Activated T-cell treated with anti-CD3 and anti-CD28 coated beads, Interleukin-2, amount 50 U/mL, for 24 hours (primary cell): ENCODE measurements around the gene SERPINA3.

Experiments
- DNase-seq: peaks from one replicate; pipeline ENCODE4 v3.0.0-alpha.2; 2020
- H3K27ac Mint-ChIP-seq: 2 replicates; pipeline ENCODE4 v1.8.0; 2020; ENCODE audit warnings: mild to moderate bottlenecking, mixed read lengths
- H3K27me3 Mint-ChIP-seq: 2 replicates; pipeline ENCODE4 v1.8.0; 2020; ENCODE audit warnings: mixed read lengths
- H3K36me3 Mint-ChIP-seq: 2 replicates; pipeline ENCODE4 v1.8.0; 2020; ENCODE audit warnings: low read depth, mixed read lengths
- H3K4me1 Mint-ChIP-seq: 2 replicates; pipeline ENCODE4 v1.8.0; 2020; ENCODE audit warnings: low read depth, mixed read lengths
- H3K4me3 Mint-ChIP-seq: 2 replicates; pipeline ENCODE4 v1.8.0; 2020; ENCODE audit warnings: mild to moderate bottlenecking, moderate library complexity, mixed read lengths
- H3K9me3 Mint-ChIP-seq: 2 replicates; pipeline ENCODE4 v1.8.0; 2020; ENCODE audit warnings: mixed read lengths

SERPINA3 gene

DNA sequence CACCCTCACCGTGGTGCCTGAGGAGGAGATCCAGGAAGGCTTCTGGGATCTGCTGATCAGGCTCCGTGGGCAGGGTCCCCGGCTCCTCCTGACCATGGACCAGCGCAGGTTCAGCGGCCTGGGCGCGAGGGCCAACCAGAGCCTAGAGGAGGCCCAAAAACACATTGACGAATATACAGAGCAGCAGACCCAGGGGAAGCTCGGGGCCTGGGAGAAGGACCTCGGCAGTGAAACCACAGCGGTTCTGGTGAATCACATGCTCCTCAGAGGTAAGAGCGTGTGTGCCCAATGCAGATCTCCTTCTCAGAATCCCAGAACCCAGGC lies 29.4 kb downstream of the SERPINA3 start:
- Mint-ChIP-seq H3K9me3 (no peaks in the 10 kb centered on the region), H3K36me3 (no peaks in the 10 kb centered on the region), H3K4me3 (no peak overlapping the region), H3K27ac (no peak overlapping the region), H3K4me1 (no peaks in the 10 kb centered on the region), H3K27me3 (peaks cover 9% of the 10 kb centered on the region)
- no peak for DNase-seq

DNA sequence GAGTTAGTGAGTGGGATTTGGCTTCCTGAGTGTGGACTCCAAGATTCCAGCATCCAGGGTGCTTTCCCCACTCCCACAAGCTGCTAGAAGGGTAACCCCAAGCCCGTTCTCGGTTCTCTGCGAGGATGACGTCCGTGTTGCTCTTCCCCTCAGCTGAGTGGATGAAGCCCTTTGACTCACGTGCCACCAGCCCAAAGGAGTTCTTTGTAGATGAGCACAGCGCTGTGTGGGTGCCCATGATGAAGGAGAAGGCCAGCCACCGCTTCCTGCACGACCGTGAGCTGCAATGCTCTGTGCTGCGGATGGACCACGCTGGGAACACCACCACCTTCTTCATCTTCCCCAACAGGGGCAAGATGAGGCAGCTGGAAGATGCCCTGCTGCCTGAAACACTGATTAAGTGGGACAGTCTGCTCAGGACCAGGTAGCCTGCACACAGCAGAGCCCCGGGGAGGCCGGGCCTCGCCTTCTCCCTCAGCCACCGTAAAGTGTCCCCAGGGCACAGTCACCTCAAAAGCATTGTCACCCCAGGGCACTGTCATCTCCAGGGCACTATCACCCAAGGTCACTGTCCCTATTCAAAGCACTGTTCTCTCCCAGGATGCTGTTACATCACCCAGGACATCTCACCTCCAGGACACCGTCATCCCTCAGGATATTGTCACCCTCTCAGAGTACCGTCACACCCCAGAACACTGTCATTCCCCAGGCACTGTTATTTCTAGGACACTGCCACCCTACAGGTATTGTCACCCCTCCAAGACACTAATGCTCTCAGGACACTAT lies 31.3 kb downstream of the SERPINA3 start:
- no peaks in the 10 kb centered on the region for H3K4me1 Mint-ChIP-seq
- H3K36me3 Mint-ChIP-seq, result no peaks in the 10 kb centered on the region
- DNase-seq, result no peak
- H3K27ac Mint-ChIP-seq, result no peak overlapping the region
- peaks cover 9% of the 10 kb centered on the region for H3K27me3 Mint-ChIP-seq
- H3K9me3 Mint-ChIP-seq, result no peaks in the 10 kb centered on the region
- no peak overlapping the region for H3K4me3 Mint-ChIP-seq

DNA sequence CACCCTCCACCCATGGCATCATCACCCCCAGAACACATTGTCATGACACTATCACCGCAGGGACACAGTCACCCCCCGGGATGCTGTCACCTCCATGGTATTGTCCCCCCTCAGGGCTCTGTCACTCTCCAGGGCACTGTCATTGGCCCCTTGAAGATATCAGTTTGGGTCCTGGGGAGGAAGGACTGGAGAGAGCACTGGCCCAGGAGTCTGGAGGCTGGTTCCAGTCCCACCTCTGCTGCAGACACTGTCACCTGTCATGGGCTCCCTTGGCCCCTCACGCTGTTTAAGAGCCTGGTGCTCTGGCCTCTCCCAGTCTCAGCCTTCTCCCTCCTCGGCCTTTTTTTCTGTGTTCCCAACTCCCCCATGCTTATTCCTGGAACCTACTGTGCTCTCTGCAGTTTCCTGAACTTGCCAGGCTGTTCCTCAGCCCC lies 31.9 kb downstream of the SERPINA3 start:
- Mint-ChIP-seq H3K9me3 (no peaks in the 10 kb centered on the region), H3K27me3 (peaks cover 9% of the 10 kb centered on the region), H3K4me1 (no peaks in the 10 kb centered on the region), H3K27ac (no peak overlapping the region), H3K36me3 (no peaks in the 10 kb centered on the region), H3K4me3 (no peak overlapping the region)
- DNase-seq, result no peak

DNA sequence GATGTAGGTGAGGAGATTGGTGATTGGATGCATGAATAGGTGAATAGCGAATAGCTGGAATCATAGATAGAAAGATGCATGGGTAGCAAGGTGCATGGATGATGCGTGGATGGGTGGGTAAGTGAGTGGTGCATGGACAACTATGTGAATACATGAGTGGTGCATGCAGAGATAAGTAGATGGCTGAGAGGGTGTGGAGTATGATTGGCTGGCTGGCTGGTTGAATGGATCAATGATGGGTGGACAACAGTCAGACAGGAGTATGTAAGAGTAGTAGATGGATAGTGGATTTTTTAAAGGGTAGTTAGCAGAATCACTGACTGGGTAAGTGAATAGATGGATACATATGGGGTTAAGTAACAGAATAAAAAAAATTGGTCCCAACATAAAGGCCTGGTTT lies 33.9 kb downstream of the SERPINA3 start:
- no peak overlapping the region for H3K27ac Mint-ChIP-seq
- H3K4me1 Mint-ChIP-seq, result no peaks in the 10 kb centered on the region
- no peak overlapping the region for H3K4me3 Mint-ChIP-seq
- H3K27me3 Mint-ChIP-seq, result peaks cover 9% of the 10 kb centered on the region
- no peaks in the 10 kb centered on the region for H3K9me3 Mint-ChIP-seq
- no peak for DNase-seq
- H3K36me3 Mint-ChIP-seq, result no peaks in the 10 kb centered on the region

DNA sequence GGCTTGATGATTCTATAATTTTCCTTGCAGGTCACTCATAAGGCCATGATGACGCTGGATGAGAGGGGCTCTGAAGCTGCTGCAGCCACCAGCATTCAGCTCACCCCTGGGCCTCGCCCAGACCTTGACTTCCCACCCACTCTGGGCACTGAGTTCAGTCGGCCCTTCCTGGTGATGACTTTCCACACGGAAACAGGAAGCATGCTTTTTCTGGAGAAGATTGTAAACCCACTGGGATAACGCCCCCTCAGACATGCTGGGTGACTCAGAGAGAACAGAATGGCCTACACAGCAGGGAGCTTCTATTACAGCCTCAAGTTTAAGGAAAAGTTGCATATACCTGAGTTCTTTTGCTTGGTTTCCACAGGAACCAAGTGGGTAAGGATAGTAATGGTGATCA lies 34.3 kb downstream of the SERPINA3 start:
- H3K36me3 Mint-ChIP-seq, result no peaks in the 10 kb centered on the region
- H3K27ac Mint-ChIP-seq, result no peak overlapping the region
- H3K4me1 Mint-ChIP-seq, result no peaks in the 10 kb centered on the region
- H3K9me3 Mint-ChIP-seq, result no peaks in the 10 kb centered on the region
- H3K4me3 Mint-ChIP-seq, result no peak overlapping the region
- no peak for DNase-seq
- H3K27me3 Mint-ChIP-seq, result peaks cover 9% of the 10 kb centered on the region

DNA sequence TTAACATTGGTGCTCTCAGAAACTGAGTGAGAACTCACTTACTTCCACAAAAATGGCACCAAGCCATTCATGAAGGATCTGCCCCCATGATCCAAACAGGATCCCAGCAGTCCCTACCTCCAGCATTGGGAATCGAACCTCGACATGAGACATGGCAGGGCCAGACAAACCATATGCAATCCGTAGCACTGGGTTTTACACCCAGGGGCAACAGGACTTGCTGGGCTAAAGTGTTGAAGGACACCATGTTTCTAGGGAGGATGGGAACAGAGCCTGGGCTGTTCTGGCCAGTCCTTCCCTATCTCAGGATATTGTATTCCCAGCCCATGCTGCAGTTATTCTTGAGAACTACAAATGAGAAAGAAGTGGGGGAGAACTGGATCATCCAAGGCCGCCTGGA lies 36.6 kb downstream of the SERPINA3 start:
- no peak overlapping the region for H3K27ac Mint-ChIP-seq
- no peaks in the 10 kb centered on the region for H3K36me3 Mint-ChIP-seq
- H3K27me3 Mint-ChIP-seq, result peaks cover 7% of the 10 kb centered on the region
- no peak overlapping the region for H3K4me3 Mint-ChIP-seq
- no peak for DNase-seq
- H3K4me1 Mint-ChIP-seq, result no peaks in the 10 kb centered on the region
- H3K9me3 Mint-ChIP-seq, result no peaks in the 10 kb centered on the region

DNA sequence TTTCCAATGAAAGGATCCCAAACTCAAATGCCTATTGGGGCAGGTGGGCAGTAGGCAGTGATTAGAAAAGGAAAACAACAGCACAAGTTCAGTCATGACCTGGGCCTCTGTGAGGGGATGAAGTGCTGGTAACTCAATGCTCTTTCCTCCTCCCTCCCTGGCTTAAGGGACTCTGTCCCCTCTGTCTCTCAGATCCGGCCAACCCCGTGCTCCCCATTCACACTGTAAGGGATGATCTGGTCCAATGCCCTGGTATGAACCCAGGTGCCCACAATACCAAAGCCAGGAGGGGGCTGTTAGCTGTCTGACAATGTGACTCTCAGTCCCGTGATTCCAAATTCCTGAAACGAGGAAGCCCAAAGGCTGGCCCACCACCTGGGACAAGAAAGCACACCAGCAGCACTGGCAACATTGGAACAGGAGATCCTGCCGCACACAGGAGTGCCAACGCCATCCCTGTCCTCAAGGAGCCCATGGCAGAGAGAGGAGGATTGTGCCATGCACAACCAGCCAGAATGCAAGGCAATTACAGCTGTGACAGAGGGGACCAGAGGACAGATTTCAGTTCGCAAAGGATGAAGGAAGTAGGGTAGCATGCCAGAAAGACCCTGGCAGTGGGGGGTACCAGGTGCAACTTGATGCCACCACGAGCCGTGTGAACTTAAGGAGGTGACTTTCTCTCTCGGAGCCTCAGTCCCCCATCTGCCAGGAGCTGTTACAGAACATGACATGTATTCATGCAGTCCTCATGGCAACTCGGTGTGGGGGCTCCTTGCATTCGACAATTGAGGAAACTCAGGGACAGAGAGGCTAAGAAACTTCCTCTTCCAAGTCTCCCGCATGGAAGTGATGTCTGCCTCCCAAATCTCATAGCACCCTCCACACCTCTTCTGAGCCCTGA lies 37.6 kb downstream of the SERPINA3 start:
- H3K27me3 Mint-ChIP-seq, result no peaks in the 10 kb centered on the region
- H3K36me3 Mint-ChIP-seq, result no peaks in the 10 kb centered on the region
- H3K4me3 Mint-ChIP-seq, result no peak overlapping the region
- no peaks in the 10 kb centered on the region for H3K9me3 Mint-ChIP-seq
- H3K4me1 Mint-ChIP-seq, result no peaks in the 10 kb centered on the region
- no peak for DNase-seq
- no peak overlapping the region for H3K27ac Mint-ChIP-seq

DNA sequence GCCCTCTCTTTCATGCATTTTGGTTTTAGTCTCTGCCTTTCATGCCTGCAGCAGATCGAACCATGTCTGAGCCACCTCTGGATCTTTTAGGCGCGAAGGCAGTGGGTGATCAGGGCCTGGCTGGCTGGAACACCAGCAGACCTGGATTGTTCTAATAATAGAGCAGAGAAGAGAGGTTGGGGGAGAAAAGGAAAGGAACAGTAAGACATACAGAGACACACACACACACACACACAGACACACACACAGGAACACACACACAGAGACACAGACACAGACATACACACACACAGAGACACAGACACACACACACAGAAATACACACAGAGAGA lies 38.2 kb downstream of the SERPINA3 start:
- Mint-ChIP-seq H3K27ac (no peak overlapping the region), H3K9me3 (no peaks in the 10 kb centered on the region), H3K4me1 (no peaks in the 10 kb centered on the region), H3K4me3 (no peak overlapping the region), H3K27me3 (no peaks in the 10 kb centered on the region), H3K36me3 (no peaks in the 10 kb centered on the region)
- no peak for DNase-seq

DNA sequence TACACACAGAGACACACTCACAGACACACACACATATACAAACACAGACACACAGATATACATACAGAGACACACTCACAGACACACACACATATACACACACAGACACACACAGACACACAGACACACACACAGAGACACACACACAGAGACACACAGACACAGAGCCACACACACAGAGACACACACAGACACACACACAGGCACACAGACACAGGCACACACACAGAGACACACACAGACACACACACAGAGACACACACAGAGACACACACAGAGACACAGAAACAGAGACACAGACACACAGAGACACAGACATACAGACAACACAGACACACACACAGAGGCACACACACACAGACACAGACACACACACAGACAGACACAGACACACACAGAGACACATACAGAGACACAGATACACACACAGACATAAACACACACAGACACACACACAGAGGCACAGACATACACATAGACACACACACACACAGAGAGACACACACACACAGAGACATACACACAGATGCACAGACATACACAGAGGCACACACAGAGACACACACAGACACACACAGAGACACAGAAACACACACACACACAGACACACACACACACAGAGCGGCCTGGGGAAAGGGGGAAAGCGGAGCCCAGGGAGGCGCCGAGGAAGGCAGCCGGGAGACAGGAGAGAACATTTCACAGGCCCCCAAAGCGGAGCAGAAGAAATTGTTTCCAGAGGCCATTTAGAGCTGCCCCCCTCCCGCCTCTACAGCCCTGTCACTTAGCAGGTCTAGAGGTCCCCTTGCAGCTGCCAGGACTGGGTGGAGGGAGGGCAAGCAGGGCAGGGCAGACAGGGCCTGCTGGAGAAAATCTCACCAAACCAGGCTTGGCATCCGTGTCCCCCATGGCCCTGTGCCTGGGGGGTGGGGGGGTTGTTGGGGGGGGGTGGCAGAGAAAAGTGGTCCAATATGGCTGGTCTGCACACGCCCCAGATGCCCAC lies 38.9 kb downstream of the SERPINA3 start:
- no peak for DNase-seq
- Mint-ChIP-seq H3K4me1 (no peaks in the 10 kb centered on the region), H3K36me3 (no peaks in the 10 kb centered on the region), H3K4me3 (no peak overlapping the region), H3K27me3 (no peaks in the 10 kb centered on the region), H3K9me3 (no peaks in the 10 kb centered on the region), H3K27ac (no peak overlapping the region)

DNA sequence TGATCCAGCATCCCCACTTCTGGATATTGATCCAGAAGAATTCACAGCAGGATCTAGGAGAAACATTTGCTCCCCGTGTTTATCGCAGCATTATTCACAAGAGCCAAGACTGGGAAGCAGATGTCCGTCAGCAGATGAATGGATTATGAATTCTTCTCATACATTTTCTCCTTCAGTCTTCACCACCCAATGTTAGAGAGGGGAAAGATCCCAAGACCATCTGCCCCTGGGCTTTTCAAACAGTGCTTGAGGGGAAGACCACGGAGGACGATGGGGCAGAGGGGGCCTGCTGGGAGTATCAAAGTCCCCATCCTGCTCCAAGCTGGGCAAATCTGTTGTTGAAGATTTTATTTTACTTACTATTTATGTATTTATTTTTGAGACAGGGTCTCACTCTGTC lies 41.1 kb downstream of the SERPINA3 start:
- H3K27ac Mint-ChIP-seq, result no peak overlapping the region
- DNase-seq, result no peak
- H3K4me1 Mint-ChIP-seq, result no peaks in the 10 kb centered on the region
- no peaks in the 10 kb centered on the region for H3K36me3 Mint-ChIP-seq
- H3K27me3 Mint-ChIP-seq, result no peaks in the 10 kb centered on the region
- no peak overlapping the region for H3K4me3 Mint-ChIP-seq
- H3K9me3 Mint-ChIP-seq, result no peaks in the 10 kb centered on the region

DNA sequence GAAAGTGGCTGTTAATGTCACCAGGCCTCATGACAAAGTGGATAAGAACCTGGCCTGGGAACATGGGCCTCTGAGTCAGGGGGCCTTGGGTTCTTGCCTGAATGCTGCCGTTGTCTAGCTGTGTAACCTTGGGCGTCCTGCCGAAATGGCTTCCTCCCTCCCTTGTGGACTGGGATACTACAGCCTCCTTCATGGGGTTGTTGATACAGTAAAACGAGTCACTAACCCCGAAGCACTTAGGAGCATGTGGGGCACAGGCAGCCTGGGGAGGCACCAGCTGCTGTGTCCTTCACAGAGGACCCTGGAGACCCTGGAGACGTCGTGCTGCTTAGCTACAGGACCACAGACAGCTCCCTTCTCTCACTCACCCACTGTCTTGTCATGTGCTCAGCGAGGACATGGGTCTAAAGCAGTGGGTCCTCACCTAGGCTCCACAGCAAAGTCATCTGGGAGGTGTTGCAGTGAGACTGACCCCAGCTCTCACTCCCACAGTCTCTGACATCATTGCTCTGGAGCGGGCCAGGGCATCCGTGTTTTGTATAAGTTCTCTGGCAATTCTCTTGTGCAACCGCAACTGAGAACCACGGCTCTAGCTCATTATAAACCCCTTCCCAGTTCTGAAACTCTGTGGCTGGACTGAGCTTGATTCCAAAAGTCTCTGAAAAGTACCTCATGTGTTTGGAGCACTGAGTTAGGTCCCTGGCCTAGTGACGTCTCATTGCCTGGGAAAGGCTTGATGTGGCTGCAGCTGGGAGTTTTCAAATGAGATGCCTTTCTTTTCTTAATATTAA lies 42.1 kb downstream of the SERPINA3 start:
- no peak for DNase-seq
- Mint-ChIP-seq H3K4me1 (no peaks in the 10 kb centered on the region), H3K9me3 (no peaks in the 10 kb centered on the region), H3K36me3 (no peaks in the 10 kb centered on the region), H3K27me3 (peaks cover 1% of the 10 kb centered on the region), H3K4me3 (no peak overlapping the region), H3K27ac (no peak overlapping the region)

DNA sequence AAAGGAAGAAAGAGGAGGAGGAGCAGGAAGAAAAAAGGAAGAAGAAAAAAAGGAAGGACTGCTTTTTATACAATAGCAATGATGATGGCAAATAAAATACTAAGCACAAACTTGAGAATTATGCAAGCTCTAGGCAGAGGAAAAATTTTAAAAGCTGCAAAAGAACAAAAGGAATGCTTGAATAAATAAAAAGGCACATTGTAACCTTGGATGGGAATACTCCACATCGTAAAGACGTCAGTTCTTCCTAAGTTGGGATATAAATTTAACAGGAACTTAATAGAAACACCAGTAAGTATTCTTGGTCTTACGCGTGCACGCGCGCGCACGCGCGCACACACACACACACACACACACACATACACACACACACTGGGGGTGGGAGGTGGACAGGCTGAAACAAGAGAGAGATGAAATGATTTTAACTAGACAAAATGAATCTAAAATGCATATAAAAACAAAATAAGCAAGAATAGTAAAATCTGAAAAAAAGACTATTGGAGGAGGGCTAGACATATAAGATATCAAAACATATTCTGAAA lies 43.0 kb downstream of the SERPINA3 start:
- no peak overlapping the region for H3K27ac Mint-ChIP-seq
- no peak overlapping the region for H3K4me3 Mint-ChIP-seq
- no peaks in the 10 kb centered on the region for H3K9me3 Mint-ChIP-seq
- DNase-seq, result no peak
- no peaks in the 10 kb centered on the region for H3K36me3 Mint-ChIP-seq
- H3K27me3 Mint-ChIP-seq, result peaks cover 11% of the 10 kb centered on the region
- no peaks in the 10 kb centered on the region for H3K4me1 Mint-ChIP-seq

DNA sequence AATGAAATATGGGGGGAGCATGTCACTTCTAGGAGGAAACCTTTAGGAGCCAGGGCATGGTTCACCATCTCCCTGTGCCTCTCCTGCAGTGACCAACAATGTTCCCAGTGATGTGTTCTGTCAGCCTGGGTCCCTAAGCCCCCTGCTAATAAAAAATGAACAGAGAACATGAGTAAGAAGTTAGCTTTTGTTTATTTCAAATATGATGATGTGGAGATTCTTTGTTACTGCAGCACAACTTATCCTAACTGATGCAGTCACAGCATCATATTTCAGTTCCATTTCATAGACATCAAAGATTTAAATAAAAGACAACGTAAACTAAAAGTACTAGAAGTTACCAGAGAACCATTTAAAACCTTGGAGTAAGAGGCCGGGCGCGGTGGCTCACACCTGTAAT lies 43.9 kb downstream of the SERPINA3 start:
- H3K27me3 Mint-ChIP-seq, result peaks cover 19% of the 10 kb centered on the region
- DNase-seq, result no peak

DNA sequence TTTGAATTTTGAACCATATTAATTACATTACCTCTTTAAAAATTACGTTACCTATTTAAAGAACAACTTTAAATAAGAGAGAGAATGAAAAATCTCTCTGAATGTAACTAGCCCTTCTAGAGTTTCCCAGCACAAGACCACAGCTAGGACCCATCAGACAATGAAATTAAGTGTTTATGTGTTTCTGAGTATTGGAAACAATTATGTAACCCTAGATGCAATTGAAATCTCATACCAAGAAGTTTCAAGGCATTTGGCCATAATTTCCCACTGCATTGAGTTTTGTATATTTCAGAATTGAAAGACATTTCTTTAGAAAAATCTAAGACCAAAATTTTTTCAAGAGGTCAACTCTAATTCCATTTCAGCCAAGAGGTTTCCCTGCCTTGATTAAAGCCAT lies 47.1 kb downstream of the SERPINA3 start:
- Mint-ChIP-seq H3K27ac (no peak overlapping the region), H3K4me1 (no peaks in the 10 kb centered on the region), H3K9me3 (no peaks in the 10 kb centered on the region), H3K4me3 (no peak overlapping the region), H3K27me3 (peaks cover 44% of the 10 kb centered on the region), H3K36me3 (no peaks in the 10 kb centered on the region)
- DNase-seq, result no peak

More for the DNA sequence above, 43.9 kb downstream of the SERPINA3 start:
- Mint-ChIP-seq H3K36me3 (no peaks in the 10 kb centered on the region), H3K27ac (no peak overlapping the region), H3K4me3 (no peak overlapping the region), H3K9me3 (no peaks in the 10 kb centered on the region), H3K4me1 (no peaks in the 10 kb centered on the region)
